Mucosa of descending colon (tissue), 3 donors: Measurements from ENCODE around the gene CRCP. TPM values are rescaled to one million over a fixed set of nuclear protein-coding genes. Genes with fewer than 3 reads are reported as not detected.
"Not testable (repeated sequence)": the region's sequence is repeated elsewhere in the genome, so short reads cannot be mapped to it uniquely, and the experiment has no call there.

Experiments used
- ATAC-seq: fragments of 200-7000 bp; cut with Tn5 transposase; one replicate; pipeline ENCODE4 v1.9.1; 2020; ENCODE audit warnings: mild to moderate bottlenecking, moderate library complexity
- DNase-seq, 3 donors: peaks; one replicate each; pipeline ENCODE4 v3.0.0-alpha.2; 2020
- H3K36me3 ChIP-seq: fragments of 200-600 bp; one replicate; pipeline ENCODE4 v1.8.0; 2021; ENCODE audit warnings: low read depth, mild to moderate bottlenecking
- H3K4me1 ChIP-seq: fragments of 200-600 bp; one replicate; pipeline ENCODE4 v1.8.0; 2021; ENCODE audit warnings: low read depth, mild to moderate bottlenecking
- H3K4me3 ChIP-seq: fragments of 200-600 bp; one replicate; pipeline ENCODE4 v1.8.0; 2021; ENCODE audit warnings: mild to moderate bottlenecking
- H3K9me3 ChIP-seq: fragments of 200-600 bp; one replicate; pipeline ENCODE4 v1.8.0; 2021; ENCODE audit warnings: mild to moderate bottlenecking
- CTCF ChIP-seq: fragments of 200-600 bp; IDR thresholded peaks from one replicate; pipeline ENCODE4 v1.8.0; 2022; ENCODE audit warnings: antibody characterized with exemption, mild to moderate bottlenecking
- intact Hi-C, 2 donors: fragments of 100-400 bp; cut with DNase I in 1 of 2; cut with micrococcal nuclease in 1 of 2; formaldehyde crosslinking; loops; one replicate each; pipeline versions ENCODE4 v1.11.0 to v1.11.1; 2022; cut with DNase I, micrococcal nuclease
- total RNA-seq, 3 donors: library from RNA; stranded (reverse); fragmentation: NEBNext Ultra II Directional in 2 of 3; extraction: Animal tissue kit (Norgen Biotek cat#: 25700) in 2 of 3; gene quantifications; one replicate each; pipeline versions ENCODE4 v1.2.1 to v1.2.4, GENCODE V29; 2021 to 2023
- donor health status: DM: no; HTN: no; CAD: no; lungs with moderate emphysema.
- donor health status: DM: no; HTN: no; CAD: no.
- donor health status: DM: no; HTN: yes; CAD: no.

The CRCP gene
- total RNA-seq, 3 donors from 2014 or later = 37.3 to 43.9 (median 43.1) TPM

GRCh38 chr7:66100408-66101050 is 14.1 kb upstream of the CRCP start:
- intact Hi-C loops = no loop called here
- no peaks in the 10 kb centered on the region for H3K4me1 ChIP-seq
- H3K4me3 ChIP-seq = no peak overlapping the region
- TF ChIP-seq CTCF = no peak
- DNase-seq (no peak), ATAC-seq (peak; percentile 6)
- H3K9me3 ChIP-seq = no peaks in the 10 kb centered on the region
- no peaks in the 10 kb centered on the region for H3K36me3 ChIP-seq

- H3K4me3 ChIP-seq, ATAC-seq, H3K4me1 ChIP-seq, H3K36me3 ChIP-seq, intact Hi-C loops, H3K9me3 ChIP-seq: not testable (repeated sequence)
- DNase-seq = peak in 1 of 3 donors; percentile 10
These were observed 12.5 kb upstream of the CRCP start for GRCh38 chr7:66102168-66102567.

GRCh38 chr7:66103994-66104393 is 10.7 kb upstream of the CRCP start:
- intact Hi-C loops, H3K4me3 ChIP-seq, H3K4me1 ChIP-seq, H3K9me3 ChIP-seq, H3K36me3 ChIP-seq, DNase-seq, ATAC-seq: not testable (repeated sequence)

- intact Hi-C loops = no loop called here
- TF ChIP-seq CTCF = no peak
- H3K4me3 ChIP-seq = no peak overlapping the region
- ATAC-seq (no peak), DNase-seq (no peak)
- no peaks in the 10 kb centered on the region for H3K9me3 ChIP-seq
- H3K4me1 ChIP-seq = no peaks in the 10 kb centered on the region
- no peaks in the 10 kb centered on the region for H3K36me3 ChIP-seq
These were observed 9.3 kb upstream of the CRCP start for GRCh38 chr7:66105263-66105748.

- DNase-seq, H3K4me3 ChIP-seq, H3K9me3 ChIP-seq, H3K4me1 ChIP-seq, ATAC-seq, H3K36me3 ChIP-seq, intact Hi-C loops: not testable (repeated sequence)
These were observed 6.2 kb upstream of the CRCP start for GRCh38 chr7:66108410-66108809.

GRCh38 chr7:66110856-66111255 is 3.8 kb upstream of the CRCP start:
- Histone ChIP-seq H3K36me3 (no peaks in the 10 kb centered on the region), H3K9me3 (no peaks in the 10 kb centered on the region), H3K4me3 (no peak overlapping the region), H3K4me1 (peaks cover 5% of the 10 kb centered on the region)
- ATAC-seq (no peak), DNase-seq (no peak)
- TF ChIP-seq CTCF = no peak
- intact Hi-C loops = no loop called here

GRCh38 chr7:66116680-66117420 is 2.2 kb downstream of the CRCP start:
- H3K4me3 ChIP-seq, H3K9me3 ChIP-seq, intact Hi-C loops, DNase-seq, ATAC-seq, H3K36me3 ChIP-seq: not testable (repeated sequence)
- peaks cover 21% of the 10 kb centered on the region for H3K4me1 ChIP-seq
